Choroid plexus epithelial cell (primary cell): ENCODE measurements around the gene EEA1.

Source experiments
- DNase-seq: peaks from one replicate; pipeline ENCODE4 v3.0.0-alpha.2; 2010; ENCODE audit warnings: low read depth
- H3K4me3 ChIP-seq: 2 replicates; pipeline ENCODE4 v1.5.1; 2011; ENCODE audit warnings: low read depth, mild to moderate bottlenecking, control low read depth, low read length, moderate library complexity
- CTCF ChIP-seq: conservative IDR thresholded peaks from 2 replicates; pipeline ENCODE4 v1.5.1; 2011; ENCODE audit warnings: low read depth, mild to moderate bottlenecking, control low read depth, inconsistent platforms, low read length, moderate library complexity

The EEA1 gene

DNA sequence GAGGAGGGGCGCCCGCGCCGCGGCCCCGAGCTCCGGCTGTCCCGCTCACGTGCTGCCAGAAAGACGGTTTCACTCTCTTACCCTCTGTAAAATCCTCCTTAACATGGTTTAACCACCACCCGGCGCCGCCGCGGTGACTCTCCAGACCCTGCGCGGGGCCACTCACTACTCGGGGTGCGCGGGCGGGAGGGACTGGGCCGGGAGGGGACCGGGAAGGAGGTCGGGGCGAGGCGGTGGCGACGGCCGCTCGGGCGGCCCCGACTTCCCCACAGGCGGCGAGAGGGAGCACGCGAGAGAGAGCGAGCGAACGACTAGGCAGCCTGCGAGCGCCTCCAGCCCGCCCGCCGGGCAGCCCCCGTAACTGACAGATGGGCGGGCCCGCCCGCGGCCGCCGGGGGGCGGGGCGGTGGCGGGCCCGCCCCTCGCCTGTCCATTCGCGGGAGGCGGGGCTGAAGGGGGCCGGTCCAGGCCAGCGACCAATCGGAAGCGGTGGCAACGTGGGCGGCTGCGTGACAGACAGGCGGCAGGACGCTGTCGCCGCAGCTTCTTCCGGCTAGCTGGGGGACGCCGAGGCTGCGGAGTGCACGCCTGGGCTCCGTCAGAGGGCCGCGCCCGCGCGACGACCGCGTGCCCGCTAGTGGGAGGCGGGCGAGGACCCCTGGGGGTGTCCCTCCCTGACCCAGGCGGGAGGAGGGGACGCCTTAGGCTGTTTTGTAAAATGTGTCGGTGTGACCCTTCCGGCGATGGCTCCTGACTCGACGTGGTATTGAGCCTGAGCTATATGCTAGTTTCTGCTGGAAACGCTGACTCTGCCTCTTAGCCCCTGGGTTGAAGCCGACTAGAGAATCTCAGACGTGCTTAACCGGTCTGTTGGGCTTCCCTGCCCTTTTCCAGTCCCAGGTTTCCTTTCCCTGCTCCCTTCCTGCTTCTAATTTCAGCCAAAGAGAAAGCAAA lies at the start of gene EEA1:
TSS of gene EEA1 (minus strand) at position 334 of the 954 bp plus-strand sequence. CDS start at position 105, 229 bp downstream.
- TF ChIP-seq CTCF: no peak
- peak within 1 kb of the TSS; percentile 81 for H3K4me3 ChIP-seq
- DNase-seq: peak; percentile 97

DNA sequence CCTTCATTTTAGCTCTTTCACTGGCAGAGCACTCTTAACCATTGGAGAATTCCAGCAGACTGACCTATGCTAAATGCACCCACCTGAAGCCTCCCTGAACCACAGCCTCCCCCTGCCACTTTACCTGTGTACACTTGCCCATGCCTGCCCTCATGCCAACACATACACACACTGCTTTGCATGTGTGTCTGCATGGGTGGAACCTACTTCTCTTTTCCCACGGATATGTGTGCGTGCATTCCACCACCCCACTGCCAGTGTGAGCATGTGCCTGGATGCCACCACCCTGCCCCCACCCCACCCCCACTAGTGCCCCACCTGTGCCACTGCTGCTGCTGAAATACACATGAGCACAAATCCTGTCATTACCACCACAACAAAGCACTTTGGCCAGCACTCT lies 49.5 kb upstream of the EEA1 start:
- TF ChIP-seq CTCF: no peak
- no peak for DNase-seq
- no peak overlapping the region for H3K4me3 ChIP-seq

GRCh38 chr12:92977326-92977725 lies 48.2 kb upstream of the EEA1 start:
- no peak for DNase-seq
- no peak for TF ChIP-seq CTCF
- H3K4me3 ChIP-seq: no peak overlapping the region

GRCh38 chr12:92974759-92975158 lies 45.7 kb upstream of the EEA1 start:
- no peak for TF ChIP-seq CTCF
- H3K4me3 ChIP-seq: no peak overlapping the region
- no peak for DNase-seq

DNA sequence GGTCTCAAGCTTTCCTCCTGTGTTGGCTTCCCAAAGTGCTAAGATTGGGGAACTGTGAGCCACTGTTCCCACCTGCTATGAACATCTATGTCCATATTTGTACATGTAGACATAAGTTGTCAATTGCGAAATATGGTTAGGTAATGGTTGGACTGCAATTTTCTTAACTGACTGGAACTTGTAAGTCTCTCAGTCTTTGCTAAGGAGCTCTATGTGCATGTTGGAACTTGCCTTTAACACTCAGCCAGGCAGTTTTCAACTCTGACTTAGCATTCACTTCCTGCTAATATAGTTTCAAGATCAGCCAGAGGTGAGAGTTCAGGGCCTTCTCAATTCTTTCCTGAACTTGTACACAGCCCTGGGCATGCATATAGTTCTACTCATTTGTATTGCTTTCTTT lies 44.5 kb upstream of the EEA1 start:
- TF ChIP-seq CTCF: no peak
- no peak overlapping the region for H3K4me3 ChIP-seq
- DNase-seq: peak; percentile 96

GRCh38 chr12:92971859-92972524 lies 42.9 kb upstream of the EEA1 start:
- no peak for TF ChIP-seq CTCF
- DNase-seq: peak; percentile 93
- H3K4me3 ChIP-seq: no peak overlapping the region
